ENCODE measurements around the gene CYB5R3.
"Not testable (repeated sequence)": the region's sequence is repeated elsewhere in the genome, so short reads cannot be mapped to it uniquely, and the experiment has no call there.

- TF ChIP-seq, protein P1, sequence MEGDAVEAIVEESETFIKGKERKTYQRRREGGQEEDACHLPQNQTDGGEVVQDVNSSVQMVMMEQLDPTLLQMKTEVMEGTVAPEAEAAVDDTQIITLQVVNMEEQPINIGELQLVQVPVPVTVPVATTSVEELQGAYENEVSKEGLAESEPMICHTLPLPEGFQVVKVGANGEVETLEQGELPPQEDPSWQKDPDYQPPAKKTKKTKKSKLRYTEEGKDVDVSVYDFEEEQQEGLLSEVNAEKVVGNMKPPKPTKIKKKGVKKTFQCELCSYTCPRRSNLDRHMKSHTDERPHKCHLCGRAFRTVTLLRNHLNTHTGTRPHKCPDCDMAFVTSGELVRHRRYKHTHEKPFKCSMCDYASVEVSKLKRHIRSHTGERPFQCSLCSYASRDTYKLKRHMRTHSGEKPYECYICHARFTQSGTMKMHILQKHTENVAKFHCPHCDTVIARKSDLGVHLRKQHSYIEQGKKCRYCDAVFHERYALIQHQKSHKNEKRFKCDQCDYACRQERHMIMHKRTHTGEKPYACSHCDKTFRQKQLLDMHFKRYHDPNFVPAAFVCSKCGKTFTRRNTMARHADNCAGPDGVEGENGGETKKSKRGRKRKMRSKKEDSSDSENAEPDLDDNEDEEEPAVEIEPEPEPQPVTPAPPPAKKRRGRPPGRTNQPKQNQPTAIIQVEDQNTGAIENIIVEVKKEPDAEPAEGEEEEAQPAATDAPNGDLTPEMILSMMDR (IDR thresholded peaks at IDR 0.05): not testable (repeated sequence)
- TF ChIP-seq POLR2A (IDR thresholded peaks at IDR 0.05): not testable (repeated sequence)
These were observed 75.1 kb downstream of the CYB5R3 start for GRCh38 chr22:42574046-42574445.
